ENCODE data around the gene SH3RF3. TPM values are rescaled to one million over a fixed set of nuclear protein-coding genes. Genes with fewer than 3 reads are reported as not detected.

The SH3RF3 gene
- total RNA-seq, 1 donor from 2014 or later = 7.4 TPM

GRCh38 chr2:109351164-109351756 lies 222.3 kb downstream of the SH3RF3 start:
- no peak for TF ChIP-seq CTCF (IDR thresholded peaks at IDR 0.05)
- Histone ChIP-seq H3K27me3 (no peaks in the 10 kb centered on the region), H3K4me3 (no peak overlapping the region), H3K4me1 (peaks cover 32% of the 10 kb centered on the region), H3K27ac (peak overlapping the region; percentile 6), H3K36me3 (no peaks in the 10 kb centered on the region), H3K9me3 (no peaks in the 10 kb centered on the region)
- peak; percentile 84 for DNase-seq
- ATAC-seq = peak; percentile 81
- intact Hi-C loops (cut with DNase I) = no loop called here

GRCh38 chr2:109352056-109352897 lies 223.3 kb downstream of the SH3RF3 start:
- peaks cover 30% of the 10 kb centered on the region for H3K4me1 ChIP-seq
- H3K9me3 ChIP-seq = no peaks in the 10 kb centered on the region
- no peak for ATAC-seq
- no peak overlapping the region for H3K4me3 ChIP-seq
- no peak for DNase-seq
- H3K36me3 ChIP-seq = no peaks in the 10 kb centered on the region
- intact Hi-C loops (cut with DNase I) = no loop called here
- H3K27me3 ChIP-seq = no peaks in the 10 kb centered on the region
- TF ChIP-seq CTCF (IDR thresholded peaks at IDR 0.05) = no peak
- H3K27ac ChIP-seq = no peak overlapping the region

GRCh38 chr2:109352898-109353689 lies 224.1 kb downstream of the SH3RF3 start:
- Histone ChIP-seq H3K27ac (no peak overlapping the region), H3K4me3 (no peak overlapping the region), H3K27me3 (no peaks in the 10 kb centered on the region), H3K9me3 (no peaks in the 10 kb centered on the region), H3K4me1 (peaks cover 30% of the 10 kb centered on the region), H3K36me3 (no peaks in the 10 kb centered on the region)
- intact Hi-C loops (cut with DNase I) = no loop called here
- no peak for TF ChIP-seq CTCF (IDR thresholded peaks at IDR 0.05)
- ATAC-seq = no peak
- DNase-seq = peak; percentile 54

- no peak for DNase-seq
- no peak for TF ChIP-seq CTCF (IDR thresholded peaks at IDR 0.05)
Measured at GRCh38 chr2:109353806-109354745, 225.1 kb downstream of the SH3RF3 start.

More at GRCh38 chr2:109353806-109354745, 225.1 kb downstream of the SH3RF3 start:
- ATAC-seq = no peak
- Histone ChIP-seq H3K9me3 (no peaks in the 10 kb centered on the region), H3K4me3 (no peak overlapping the region), H3K27me3 (no peaks in the 10 kb centered on the region), H3K36me3 (no peaks in the 10 kb centered on the region), H3K27ac (no peak overlapping the region), H3K4me1 (peaks cover 25% of the 10 kb centered on the region)
- intact Hi-C loops (cut with DNase I) = no loop called here
